Endothelial cell of umbilical vein (primary cell): ENCODE data around the gene AFF1. TPM values are rescaled to one million over a fixed set of nuclear protein-coding genes. Genes with fewer than 3 reads are reported as not detected.

Experiments used
- BruUV-seq: library from RNA; stranded (reverse); fragments of 400-500 nt; replicated peaks from 2 replicates; lab custom pipeline; 2021; lab: Mats Ljungman, UMichigan
- CTCF ChIA-PET: fragments of 300-600, 350-600 bp; sonication (Branson Sonifier 250); formaldehyde crosslinking; loops from one replicate; lab custom pipeline; 2021; ENCODE audit warnings: antibody characterized with exemption, inconsistent platforms; lab: Charles Lee
- POLR2A ChIA-PET: fragments of 300-600, 350-600 bp; sonication (Branson Sonifier 250); formaldehyde crosslinking; loops from one replicate; lab custom pipeline; 2021; ENCODE audit warnings: antibody characterized with exemption, inconsistent platforms; lab: Charles Lee
- DNase-seq: peaks from one replicate; pipeline ENCODE4 v3.0.0-alpha.2; 2011; ENCODE audit warnings: low read depth, low spot score
- FAIRE-seq: peaks from 2 replicates; lab custom pipeline; 2011; peaks lifted over from hg19 to GRCh38; lab: Jason Lieb, UNC
- H2AFZ ChIP-seq: 2 replicates; pipeline ENCODE4 v1.6.0; 2012; ENCODE audit warnings: low read depth, low read length, control low read depth, inconsistent platforms
- H3K27ac ChIP-seq: 2 replicates; pipeline ENCODE4 v1.5.1; 2011; ENCODE audit warnings: low read depth, mild to moderate bottlenecking, control low read depth, low read length, moderate library complexity; ENCODE audit not compliant: insufficient read depth
- H3K27me3 ChIP-seq, 2 experiments: 2 replicates each; pipeline versions ENCODE4 v1.6.0 to v1.6.1; 2011; ENCODE audit warnings: low read length in 2 of 2, mixed read lengths in 1 of 2; ENCODE audit not compliant: control insufficient read depth in 2 of 2, insufficient read depth in 2 of 2
- H3K36me3 ChIP-seq, 2 experiments: 2 replicates in 1 of 2; 3 replicates in 1 of 2; pipeline ENCODE4 v1.5.1; 2011; ENCODE audit warnings: low read length in 2 of 2, mild to moderate bottlenecking in 1 of 2, moderate library complexity in 1 of 2; ENCODE audit not compliant: control insufficient read depth in 2 of 2, insufficient read depth in 2 of 2; ENCODE audit errors: extremely low read depth in 1 of 2
- H3K4me1 ChIP-seq: 3 replicates; pipeline ENCODE4 v1.5.1; 2011; ENCODE audit warnings: mild to moderate bottlenecking, low read length; ENCODE audit not compliant: control insufficient read depth, insufficient read depth; ENCODE audit errors: extremely low read depth
- H3K4me2 ChIP-seq: 2 replicates; pipeline ENCODE4 v1.6.1; 2011; ENCODE audit warnings: low read length, control low read depth, mixed read lengths; ENCODE audit not compliant: insufficient read depth
- H3K4me3 ChIP-seq, 3 experiments: fragments of 200-600 bp in 1 of 3; sonication (generic), shearing (Covaris generic) in 1 of 3; replicated peaks in 1 of 3; 2 replicates each; pipeline ENCODE4 v1.5.1; 2011 to 2016; ENCODE audit warnings: control low read depth in 3 of 3, low read length in 3 of 3, mild to moderate bottlenecking in 2 of 3, inconsistent platforms in 1 of 3, low read depth in 1 of 3, moderate library complexity in 1 of 3; ENCODE audit not compliant: insufficient read depth in 1 of 3
- H3K79me2 ChIP-seq: 2 replicates; pipeline ENCODE4 v1.6.0; 2012; ENCODE audit warnings: low read length, inconsistent platforms; ENCODE audit not compliant: control insufficient read depth, insufficient read depth
- H3K9ac ChIP-seq: replicated peaks from 2 replicates; pipeline ENCODE3; 2011; ENCODE audit warnings: low read length, control low read depth; ENCODE audit not compliant: insufficient read depth; ENCODE audit errors: extremely low read depth
- H3K9me1 ChIP-seq: replicated peaks from 3 replicates; pipeline ENCODE4 v1.6.0; 2011; ENCODE audit warnings: mild to moderate bottlenecking, low read length; ENCODE audit not compliant: control insufficient read depth, insufficient read depth; ENCODE audit errors: extremely low read depth
- H3K9me3 ChIP-seq: replicated peaks from 2 replicates; pipeline ENCODE4 v1.5.1; 2012; ENCODE audit warnings: low read length, inconsistent platforms; ENCODE audit not compliant: control insufficient read depth, insufficient read depth
- H4K20me1 ChIP-seq: replicated peaks from 2 replicates; pipeline ENCODE3; 2011; ENCODE audit warnings: mild to moderate bottlenecking, low read length; ENCODE audit not compliant: control insufficient read depth, insufficient read depth; ENCODE audit errors: extremely low read depth
- CTCF ChIP-seq, 2 donors: IDR thresholded peaks; 1 replicate in 1 of 2; 2 replicates in 1 of 2; pipeline ENCODE4 v1.5.1; 2011; ENCODE audit warnings: low read length in 2 of 2, mild to moderate bottlenecking in 2 of 2, moderate library complexity in 2 of 2, control low read depth in 1 of 2, inconsistent platforms in 1 of 2, low read depth in 1 of 2; ENCODE audit not compliant: insufficient read depth in 1 of 2; ENCODE audit errors: extremely low read depth in 1 of 2
- EZH2 ChIP-seq: IDR thresholded peaks from 2 replicates; pipeline ENCODE4 v1.6.1; 2012; ENCODE audit warnings: borderline replicate concordance, low read depth, mild to moderate bottlenecking, moderate library complexity, low read length, inconsistent platforms; ENCODE audit not compliant: severe bottlenecking
- FOS ChIP-seq: IDR thresholded peaks from 2 replicates; pipeline ENCODE4 v1.6.1; 2011; ENCODE audit warnings: mild to moderate bottlenecking, low read length, moderate library complexity, borderline replicate concordance; ENCODE audit not compliant: insufficient read depth
- GATA2 ChIP-seq: IDR thresholded peaks from 2 replicates; pipeline ENCODE4 v1.7.0; 2011; ENCODE audit warnings: low read depth, mild to moderate bottlenecking, moderate library complexity, mixed read lengths, low read length; ENCODE audit not compliant: insufficient read length, insufficient read depth
- JUN ChIP-seq: IDR thresholded peaks from 2 replicates; pipeline ENCODE4 v1.6.1; 2011; ENCODE audit warnings: borderline replicate concordance, low read depth; ENCODE audit not compliant: insufficient read length, insufficient read depth
- MAX ChIP-seq: IDR thresholded peaks from 2 replicates; pipeline ENCODE4 v1.6.1; 2011; ENCODE audit not compliant: insufficient read depth, insufficient read length
- MYC ChIP-seq: IDR thresholded peaks from one replicate; pipeline ENCODE4 v1.6.1; 2011; ENCODE audit warnings: mild to moderate bottlenecking, low read depth, low read length
- POLR2A ChIP-seq: IDR thresholded peaks from 2 replicates; pipeline ENCODE4 v1.6.1; 2012; ENCODE audit warnings: low read depth, mild to moderate bottlenecking, control low read depth, low read length
- POLR2AphosphoS5 ChIP-seq: IDR thresholded peaks from 2 replicates; pipeline ENCODE4 v1.6.1; 2012; ENCODE audit warnings: low read depth, mild to moderate bottlenecking, control low read depth, low read length, moderate library complexity; ENCODE audit not compliant: insufficient read depth
- dilution Hi-C: fragments of 300-500 bp; cut with MboI; formaldehyde crosslinking; loops from one replicate; pipeline ENCODE4 v1.15.0; 2019; ENCODE audit warnings: low sequenced_read_pairs; ENCODE audit not compliant: extremely low pct_ligation_motif_present
- intact Hi-C: fragments of 100-400 bp; cut with micrococcal nuclease; formaldehyde crosslinking; loops from one replicate; pipeline ENCODE4 v1.10.0; 2022
- polyA plus RNA-seq, 4 experiments: library from polyadenylated mRNA; depleted of rRNA in 3 of 4; stranded (reverse) in 3 of 4; unstranded in 1 of 4; fragments of >200 nt; gene quantifications; 2 replicates each; pipeline versions ENCODE4 v1.2.1 to v1.2.3, GENCODE V29; 2011 to 2012; ENCODE audit warnings: missing spikeins in 1 of 4
- total RNA-seq: library from RNA; stranded (reverse); gene quantifications from 2 replicates; pipeline ENCODE4 v1.2.3, GENCODE V29; 2021

AFF1 gene
- total and polyA plus RNA-seq, 2 donors (not counting 3 experiments of a cell fraction or from before 2014, with no cell fraction given): 26.2 to 106 TPM

GRCh38 chr4:87003266-87003665, 68.5 kb downstream of the AFF1 start:
- CTCF ChIA-PET: interaction anchor here (0.5 to 2.7 kb wide), 3 partner anchors 19 to 90 kb away, joined by 3 to 10 read pairs (median 3); no protein-coding TSS in a partner anchor
- POLR2A ChIA-PET: no interaction called here
- Histone ChIP-seq H3K79me2 (peaks cover 31% of the 10 kb centered on the region), H3K9ac (no peak overlapping the region), H3K4me3 (no peak overlapping the region), H3K36me3 (no peaks in the 10 kb centered on the region), H3K9me3 (no peaks in the 10 kb centered on the region), H3K4me2 (no peak overlapping the region), H2AFZ (no peak overlapping the region), H3K27me3 (no peaks in the 10 kb centered on the region), H3K27ac (no peak overlapping the region), H3K9me1 (no peaks in the 10 kb centered on the region), H4K20me1 (no peaks in the 10 kb centered on the region), H3K4me1 (peaks cover 34% of the 10 kb centered on the region)
- DNase-seq: no peak
- no TSS peak for BruUV-seq
- dilution Hi-C loops (no loop called here), intact Hi-C loops (loop anchor here (10.0 kb wide), 1 partner anchor 232 kb away; no protein-coding TSS in a partner anchor)
- TF ChIP-seq EZH2 (no peak), POLR2A (no peak), FOS (no peak), GATA2 (no peak), MYC (no peak), JUN (no peak), POLR2AphosphoS5 (no peak), MAX (no peak), CTCF (IDR thresholded peaks at IDR 0.05; ENCODE audit: extremely low read depth in 1 of 2, insufficient read depth in 1 of 2, low read depth in 1 of 2, low read length in 2 of 2) (no peak)
- no peak for FAIRE-seq
